GM18519 (cell line): ENCODE results near the gene GBF1.

Experiments used
- ATAC-seq: cut with Tn5 transposase; IDR thresholded peaks from one replicate; pipeline ENCODE4 v1.9.1; 2021; ENCODE audit warnings: mild to moderate bottlenecking, moderate library complexity; ENCODE audit not compliant: unreplicated experiment, low FRiP score

GBF1 gene

GRCh38 chr10:102332772-102333171 is 87.4 kb downstream of the GBF1 start:
- ATAC-seq = no peak

- no peak for ATAC-seq
Observed at GRCh38 chr10:102334101-102334500, 88.8 kb downstream of the GBF1 start.

GRCh38 chr10:102335184-102335583 is 89.9 kb downstream of the GBF1 start:
- ATAC-seq = no peak

- no peak for ATAC-seq
Observed at GRCh38 chr10:102341038-102341688, 95.8 kb downstream of the GBF1 start.

- ATAC-seq = no peak
Observed at GRCh38 chr10:102342458-102342857, 97.1 kb downstream of the GBF1 start.

GRCh38 chr10:102342958-102343357 is 97.6 kb downstream of the GBF1 start:
- no peak for ATAC-seq

GRCh38 chr10:102344067-102344466 is 98.7 kb downstream of the GBF1 start:
- no peak for ATAC-seq

GRCh38 chr10:102347236-102347828 is 102.0 kb downstream of the GBF1 start:
- no peak for ATAC-seq

- ATAC-seq = no peak
Observed at GRCh38 chr10:102352066-102352715, 106.9 kb downstream of the GBF1 start.

GRCh38 chr10:102354451-102354850 is 109.1 kb downstream of the GBF1 start:
- ATAC-seq = no peak

GRCh38 chr10:102358712-102359382 is 113.5 kb downstream of the GBF1 start:
- no peak for ATAC-seq

- ATAC-seq = no peak
Observed at GRCh38 chr10:102367441-102367840, 122.1 kb downstream of the GBF1 start.

- ATAC-seq = no peak
Observed at GRCh38 chr10:102368077-102368476, 122.7 kb downstream of the GBF1 start.

- ATAC-seq = no peak
Observed at GRCh38 chr10:102371295-102371694, 126.0 kb downstream of the GBF1 start.

GRCh38 chr10:102375250-102375649 is 129.9 kb downstream of the GBF1 start:
- no peak for ATAC-seq

GRCh38 chr10:102375867-102376266 is 130.5 kb downstream of the GBF1 start:
- no peak for ATAC-seq

GRCh38 chr10:102376901-102377300 is 131.6 kb downstream of the GBF1 start:
- ATAC-seq = no peak

- ATAC-seq = no peak
Observed at GRCh38 chr10:102379383-102379782, 134.1 kb downstream of the GBF1 start.

GRCh38 chr10:102381983-102382382 is 136.7 kb downstream of the GBF1 start:
- no peak for ATAC-seq

GRCh38 chr10:102382871-102383270 is 137.5 kb downstream of the GBF1 start:
- no peak for ATAC-seq

- ATAC-seq = no peak
Observed at GRCh38 chr10:102384053-102384452, 138.7 kb downstream of the GBF1 start.
